ENCODE data around the gene BRMS1. TPM values are rescaled to one million over a fixed set of nuclear protein-coding genes. Genes with fewer than 3 reads are reported as not detected.

The BRMS1 gene
- total RNA-seq, 1 donor from 2014 or later, result 18.7 TPM

DNA sequence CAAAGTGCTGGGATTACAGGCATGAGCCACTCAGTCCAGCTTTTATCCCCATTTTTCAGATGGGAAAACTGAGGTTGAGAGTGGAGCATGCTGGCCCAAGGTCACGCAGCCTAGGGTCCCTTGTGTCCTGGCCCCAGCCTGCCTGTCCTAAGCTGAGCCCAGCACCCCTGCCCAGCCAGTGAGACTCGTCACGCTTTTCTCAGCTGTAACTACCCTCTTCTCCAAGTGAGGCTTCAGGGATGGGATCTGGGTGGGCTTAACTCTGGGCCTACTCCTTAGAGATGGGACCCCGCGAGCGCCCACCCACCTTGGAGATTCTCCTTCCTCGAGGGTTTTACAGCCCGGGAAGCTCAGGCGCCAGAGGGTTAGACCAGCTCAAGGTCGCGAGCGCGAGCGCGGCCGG, 53.6 kb downstream of the BRMS1 start:
- no peak for ATAC-seq
- DNase-seq (ENCODE audit: low spot score), result no peak
- intact Hi-C loops (cut with DNase I), result no loop called here

GRCh38 chr11:66290330-66290621, 54.6 kb downstream of the BRMS1 start:
- ATAC-seq (no peak), DNase-seq (ENCODE audit: low spot score) (no peak)
- intact Hi-C loops (cut with DNase I), result no loop called here

- intact Hi-C loops (cut with DNase I), result no loop called here
- DNase-seq (ENCODE audit: low spot score) (peak; percentile 88), ATAC-seq (peak; percentile 76)
Measured at GRCh38 chr11:66289548-66290329, 55.2 kb downstream of the BRMS1 start.

DNA sequence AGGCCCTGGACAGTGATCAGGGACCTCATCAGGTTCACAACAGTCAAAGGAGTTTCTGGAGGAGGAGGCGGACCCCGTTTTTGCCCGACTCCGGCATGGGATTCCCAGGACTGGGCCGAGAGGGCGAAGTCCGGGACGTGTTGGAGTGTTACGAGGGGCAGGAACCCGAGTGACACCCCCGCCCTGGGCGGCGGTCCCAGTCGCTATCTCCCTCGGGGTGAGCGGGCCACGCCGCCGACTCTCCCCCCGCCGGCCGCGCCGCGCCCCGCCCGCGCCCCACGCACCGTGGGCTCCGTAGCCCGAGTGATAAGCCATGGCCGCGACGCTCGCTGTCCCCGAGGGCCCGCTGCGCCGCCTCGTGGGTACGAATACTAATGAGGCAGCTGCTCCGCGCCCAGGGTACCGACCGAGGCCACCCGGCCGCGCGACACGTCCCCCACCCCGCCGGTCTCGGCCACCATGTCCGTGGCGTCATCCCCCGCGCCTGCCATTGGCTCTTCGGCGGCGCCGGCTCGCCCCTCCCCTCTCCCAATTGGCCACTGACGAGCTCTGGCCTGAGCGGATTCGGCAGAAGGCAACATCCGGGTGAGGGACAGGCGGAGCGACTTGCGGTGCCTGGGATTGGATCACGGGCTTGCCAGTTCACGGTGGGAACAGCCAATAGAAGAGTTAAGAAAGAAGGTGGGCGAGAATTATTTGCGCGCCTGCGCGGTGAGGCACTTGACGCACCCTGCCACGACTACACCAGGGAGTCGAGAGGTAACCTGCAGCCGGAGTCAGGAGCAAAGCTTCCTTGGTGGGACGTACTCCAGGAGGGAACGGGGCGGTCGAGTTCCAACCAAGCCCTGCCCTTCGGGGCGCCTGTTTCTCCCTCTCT, 56.0 kb downstream of the BRMS1 start, which contains the start of gene YIF1A:
TSS of gene YIF1A (minus strand) at position 473 of the 877 bp plus-strand sequence. CDS start at position 315, 158 bp downstream.
- intact Hi-C loops (cut with DNase I), result no loop called here
- DNase-seq (ENCODE audit: low spot score), result peak; percentile 98
- ATAC-seq, result peak; percentile 98

DNA sequence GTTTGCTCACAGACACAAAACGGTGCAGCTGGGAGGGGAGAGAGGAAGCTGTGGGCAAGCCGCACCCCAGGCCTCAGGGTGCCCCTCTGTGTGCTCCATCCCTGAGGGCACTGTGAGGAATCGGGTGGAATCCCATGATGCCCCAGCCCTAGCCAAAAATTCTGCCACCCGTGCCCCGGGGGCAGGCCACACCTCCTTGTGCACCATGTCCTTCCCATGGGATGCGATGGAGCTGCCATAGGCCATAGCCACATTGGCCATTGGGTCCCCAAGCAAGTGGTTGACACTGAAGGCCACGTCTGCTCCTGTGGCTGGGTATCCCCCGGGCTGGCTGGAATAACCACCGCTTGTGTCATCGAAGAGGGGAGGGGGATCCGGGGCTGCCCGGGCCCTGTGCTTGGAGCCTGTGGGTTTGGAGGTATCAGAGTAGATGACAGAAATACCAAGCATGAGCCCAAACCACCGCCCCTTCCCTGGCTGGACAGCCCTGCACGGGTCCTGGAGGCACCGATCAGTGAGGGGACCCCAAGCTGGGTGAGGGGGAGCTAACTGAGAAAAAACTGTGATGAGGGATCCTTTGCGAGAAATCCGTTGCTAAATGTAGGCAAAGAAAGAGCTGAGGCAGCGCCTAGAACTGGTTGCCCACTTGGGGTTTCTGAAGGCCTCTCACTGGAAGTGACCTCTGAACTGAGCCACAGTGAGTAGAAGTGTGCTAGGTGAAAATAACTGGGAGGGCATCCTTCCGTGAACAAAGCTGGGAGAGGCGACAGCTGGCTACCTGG, 56.8 kb downstream of the BRMS1 start:
- no peak for ATAC-seq
- intact Hi-C loops (cut with DNase I), result no loop called here
- DNase-seq (ENCODE audit: low spot score), result no peak

Other genes starting within 250 kb of the BRMS1 start
- 24.6 TPM for gene KLC2, start 87.4 kb downstream of the BRMS1 start, total RNA-seq
- 112 TPM for gene RAB1B, start 76.5 kb downstream of the BRMS1 start, total RNA-seq
- gene CNIH2, start 66.9 kb downstream of the BRMS1 start, total RNA-seq, result 1.3 TPM
- gene YIF1A, start 56.0 kb downstream of the BRMS1 start, total RNA-seq, result 61.1 TPM
- 0.31 TPM for gene TMEM151A, start 53.2 kb downstream of the BRMS1 start, total RNA-seq
- 35.1 TPM for gene CD248, start 28.1 kb downstream of the BRMS1 start, total RNA-seq
- gene RIN1, start 8.7 kb downstream of the BRMS1 start, total RNA-seq, result 5.0 TPM
- gene B4GAT1, start 2.5 kb upstream of the BRMS1 start, total RNA-seq, result 49.3 TPM
- gene SLC29A2, start 26.7 kb upstream of the BRMS1 start, total RNA-seq, result 2.3 TPM
- not detected for gene NPAS4, start 75.9 kb upstream of the BRMS1 start, total RNA-seq
- 25.1 TPM for gene MRPL11, start 93.7 kb upstream of the BRMS1 start, total RNA-seq
- 14.8 TPM for gene PELI3, start 121.8 kb upstream of the BRMS1 start, total RNA-seq
- 12.4 TPM for gene DPP3, start 135.3 kb upstream of the BRMS1 start, total RNA-seq
- 47.6 TPM for gene BBS1, start 165.5 kb upstream of the BRMS1 start, total RNA-seq
- 10.4 TPM for gene ZDHHC24, start 200.9 kb upstream of the BRMS1 start, total RNA-seq
- gene ACTN3, start 201.8 kb upstream of the BRMS1 start, total RNA-seq, result 0.71 TPM
- gene CTSF, start 223.5 kb upstream of the BRMS1 start, total RNA-seq, result 122 TPM
- gene CCDC87, start 248.0 kb upstream of the BRMS1 start, total RNA-seq, result 0.22 TPM
- gene CCS, start 248.1 kb upstream of the BRMS1 start, total RNA-seq, result 48.8 TPM

All from sciatic nerve (tissue), 2 donors.